ENCODE results near the gene SLC48A1. TPM values are rescaled to one million over a fixed set of nuclear protein-coding genes. Genes with fewer than 3 reads are reported as not detected.

SLC48A1 gene
- polyA plus RNA-seq, 1 of the 3 experiments (the other 2 are of a cell fraction), result 7.3 TPM

GRCh38 chr12:47732504-47732903 is 40.5 kb upstream of the SLC48A1 start:
- Histone ChIP-seq H3F3A (replicated peaks; ENCODE audit: insufficient read depth) (no peaks in the 10 kb centered on the region), H3K9ac (no peak overlapping the region), H3K9me3 (no peaks in the 10 kb centered on the region), H3K4me2 (no peak overlapping the region), H3K79me2 (ENCODE audit: insufficient read depth) (no peaks in the 10 kb centered on the region), H3K27me3 (ENCODE audit: insufficient read depth) (no peaks in the 10 kb centered on the region), H3K4me1 (ENCODE audit: control insufficient read depth in 1 of 2, insufficient read depth in 2 of 2, low read depth in 1 of 2, low read length in 1 of 2) (peaks cover 7 to 47% of the 10 kb centered on the region in 2 experiments; a peak in 2 of 4 replicates), H3K27ac (ENCODE audit: low read depth in 2 of 2, low read length in 1 of 2) (no peak overlapping the region), H2AFZ (ENCODE audit: low read depth) (no peak overlapping the region), H3K36me3 (replicated peaks in 1 of 2; ENCODE audit: control insufficient read depth in 1 of 2, insufficient read depth in 2 of 2, low read length in 1 of 2) (no peaks in the 10 kb centered on the region), H3K4me3 (ENCODE audit: low read depth in 2 of 2, low read length in 1 of 2) (no peak overlapping the region), H3K9me2 (no peaks in the 10 kb centered on the region), H4K20me1 (ENCODE audit: insufficient read depth) (no peaks in the 10 kb centered on the region)
- ChIA-PET POLR2A (no interaction called here), CTCF (interaction anchor here (1.2 to 43.0 kb wide), 6 partner anchors 10 to 106 kb away, joined by 3 to 1294 read pairs (median 211); partner anchors contain the start of genes RAPGEF3 and SLC48A1)
- TF ChIP-seq RXRA (IDR thresholded peaks at IDR 0.05; ENCODE audit: borderline replicate concordance, low read depth) (no peak), RFX5 (IDR thresholded peaks at IDR 0.05; ENCODE audit: low read length) (no peak), JUND (IDR thresholded peaks at IDR 0.05) (no peak), FOXM1 (IDR thresholded peaks at IDR 0.05; ENCODE audit: low read depth) (no peak), FOSL2 (IDR thresholded peaks at IDR 0.05; ENCODE audit: borderline replicate concordance, low read depth) (no peak), SIN3A (IDR thresholded peaks at IDR 0.05; ENCODE audit: borderline replicate concordance, low read depth, low read length) (no peak), POLR2AphosphoS5 (IDR thresholded peaks at IDR 0.05; ENCODE audit: low read depth, low read length) (no peak), GATA2 (CRISPR knock-in tag; IDR thresholded peaks at IDR 0.05) (no peak), EZH2phosphoT487 (IDR thresholded peaks at IDR 0.05; ENCODE audit: borderline replicate concordance, low read depth) (no peak), SMC3 (IDR thresholded peaks at IDR 0.05; ENCODE audit: low read depth, low read length) (no peak)
- TF ChIP-seq, protein P1, sequence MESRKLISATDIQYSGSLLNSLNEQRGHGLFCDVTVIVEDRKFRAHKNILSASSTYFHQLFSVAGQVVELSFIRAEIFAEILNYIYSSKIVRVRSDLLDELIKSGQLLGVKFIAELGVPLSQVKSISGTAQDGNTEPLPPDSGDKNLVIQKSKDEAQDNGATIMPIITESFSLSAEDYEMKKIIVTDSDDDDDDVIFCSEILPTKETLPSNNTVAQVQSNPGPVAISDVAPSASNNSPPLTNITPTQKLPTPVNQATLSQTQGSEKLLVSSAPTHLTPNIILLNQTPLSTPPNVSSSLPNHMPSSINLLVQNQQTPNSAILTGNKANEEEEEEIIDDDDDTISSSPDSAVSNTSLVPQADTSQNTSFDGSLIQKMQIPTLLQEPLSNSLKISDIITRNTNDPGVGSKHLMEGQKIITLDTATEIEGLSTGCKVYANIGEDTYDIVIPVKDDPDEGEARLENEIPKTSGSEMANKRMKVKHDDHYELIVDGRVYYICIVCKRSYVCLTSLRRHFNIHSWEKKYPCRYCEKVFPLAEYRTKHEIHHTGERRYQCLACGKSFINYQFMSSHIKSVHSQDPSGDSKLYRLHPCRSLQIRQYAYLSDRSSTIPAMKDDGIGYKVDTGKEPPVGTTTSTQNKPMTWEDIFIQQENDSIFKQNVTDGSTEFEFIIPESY (IDR thresholded peaks at IDR 0.05; ENCODE audit: borderline replicate concordance, low read depth), result no peak
- TF ChIP-seq, protein P2, sequence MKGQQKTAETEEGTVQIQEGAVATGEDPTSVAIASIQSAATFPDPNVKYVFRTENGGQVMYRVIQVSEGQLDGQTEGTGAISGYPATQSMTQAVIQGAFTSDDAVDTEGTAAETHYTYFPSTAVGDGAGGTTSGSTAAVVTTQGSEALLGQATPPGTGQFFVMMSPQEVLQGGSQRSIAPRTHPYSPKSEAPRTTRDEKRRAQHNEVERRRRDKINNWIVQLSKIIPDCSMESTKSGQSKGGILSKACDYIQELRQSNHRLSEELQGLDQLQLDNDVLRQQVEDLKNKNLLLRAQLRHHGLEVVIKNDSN (IDR thresholded peaks at IDR 0.05; ENCODE audit: borderline replicate concordance, low read depth), result no peak
- no peak for DNase-seq
- 79% methylated on average over 2 of the region's 2 CpGs for WGBS (ENCODE audit: low lambda C conversion rate)

DNA sequence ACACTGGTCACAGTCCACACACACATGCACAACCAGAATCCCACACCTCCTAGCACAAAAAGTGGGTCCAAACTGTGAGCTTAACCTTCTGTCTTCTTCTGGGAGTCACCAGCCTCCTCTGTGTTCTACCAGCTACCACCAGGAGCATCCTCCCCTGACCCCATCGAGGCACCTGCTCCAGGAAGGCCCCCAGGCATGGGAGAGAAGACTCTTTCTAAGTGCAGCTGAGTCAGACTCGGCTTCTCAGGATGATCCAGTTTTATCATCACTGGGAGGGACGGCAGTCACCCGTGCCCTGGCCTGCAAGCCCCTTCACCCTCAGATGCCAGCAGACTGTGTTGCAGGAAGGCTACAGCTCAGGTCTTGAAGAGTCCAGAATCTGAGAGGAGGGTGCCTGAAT is 39.9 kb upstream of the SLC48A1 start:
- POLR2A ChIA-PET, result no interaction called here
- TF ChIP-seq FOXJ3 (CRISPR knock-in tag; IDR thresholded peaks at IDR 0.05), result no peak
- no peak for TF ChIP-seq GABPA (IDR thresholded peaks at IDR 0.05; ENCODE audit: low read depth)
- TF ChIP-seq FOXM1 (IDR thresholded peaks at IDR 0.05; ENCODE audit: low read depth), result no peak
- no peak for TF ChIP-seq RCOR1 (IDR thresholded peaks at IDR 0.05; ENCODE audit: low read length)
- TF ChIP-seq RFX5 (IDR thresholded peaks at IDR 0.05; ENCODE audit: low read length), result no peak
- TF ChIP-seq TCF12 (IDR thresholded peaks at IDR 0.05), result no peak
- TF ChIP-seq, protein P3, sequence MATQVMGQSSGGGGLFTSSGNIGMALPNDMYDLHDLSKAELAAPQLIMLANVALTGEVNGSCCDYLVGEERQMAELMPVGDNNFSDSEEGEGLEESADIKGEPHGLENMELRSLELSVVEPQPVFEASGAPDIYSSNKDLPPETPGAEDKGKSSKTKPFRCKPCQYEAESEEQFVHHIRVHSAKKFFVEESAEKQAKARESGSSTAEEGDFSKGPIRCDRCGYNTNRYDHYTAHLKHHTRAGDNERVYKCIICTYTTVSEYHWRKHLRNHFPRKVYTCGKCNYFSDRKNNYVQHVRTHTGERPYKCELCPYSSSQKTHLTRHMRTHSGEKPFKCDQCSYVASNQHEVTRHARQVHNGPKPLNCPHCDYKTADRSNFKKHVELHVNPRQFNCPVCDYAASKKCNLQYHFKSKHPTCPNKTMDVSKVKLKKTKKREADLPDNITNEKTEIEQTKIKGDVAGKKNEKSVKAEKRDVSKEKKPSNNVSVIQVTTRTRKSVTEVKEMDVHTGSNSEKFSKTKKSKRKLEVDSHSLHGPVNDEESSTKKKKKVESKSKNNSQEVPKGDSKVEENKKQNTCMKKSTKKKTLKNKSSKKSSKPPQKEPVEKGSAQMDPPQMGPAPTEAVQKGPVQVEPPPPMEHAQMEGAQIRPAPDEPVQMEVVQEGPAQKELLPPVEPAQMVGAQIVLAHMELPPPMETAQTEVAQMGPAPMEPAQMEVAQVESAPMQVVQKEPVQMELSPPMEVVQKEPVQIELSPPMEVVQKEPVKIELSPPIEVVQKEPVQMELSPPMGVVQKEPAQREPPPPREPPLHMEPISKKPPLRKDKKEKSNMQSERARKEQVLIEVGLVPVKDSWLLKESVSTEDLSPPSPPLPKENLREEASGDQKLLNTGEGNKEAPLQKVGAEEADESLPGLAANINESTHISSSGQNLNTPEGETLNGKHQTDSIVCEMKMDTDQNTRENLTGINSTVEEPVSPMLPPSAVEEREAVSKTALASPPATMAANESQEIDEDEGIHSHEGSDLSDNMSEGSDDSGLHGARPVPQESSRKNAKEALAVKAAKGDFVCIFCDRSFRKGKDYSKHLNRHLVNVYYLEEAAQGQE (IDR thresholded peaks at IDR 0.05; ENCODE audit: low read depth, low read length), result no peak
- TF ChIP-seq YY1 (IDR thresholded peaks at IDR 0.05; ENCODE audit: low read depth), result no peak
- TF ChIP-seq MXI1 (IDR thresholded peaks at IDR 0.05; ENCODE audit: low read depth, low read length), result no peak
- TF ChIP-seq EZH2phosphoT487 (IDR thresholded peaks at IDR 0.05; ENCODE audit: borderline replicate concordance, low read depth), result no peak
- no peak for TF ChIP-seq EP300 (IDR thresholded peaks at IDR 0.05; ENCODE audit: borderline replicate concordance in 1 of 2, low read depth in 1 of 2, low read length in 1 of 2)
- H3F3A ChIP-seq (replicated peaks; ENCODE audit: insufficient read depth), result no peaks in the 10 kb centered on the region
- WGBS (ENCODE audit: low lambda C conversion rate), result 59% methylated on average over 3 of the region's 4 CpGs
- no peaks in the 10 kb centered on the region for H3K9me3 ChIP-seq
- no peak overlapping the region for H3K4me2 ChIP-seq
- no peaks in the 10 kb centered on the region for H3K79me2 ChIP-seq (ENCODE audit: insufficient read depth)
- no peaks in the 10 kb centered on the region for H4K20me1 ChIP-seq (ENCODE audit: insufficient read depth)
- no peak for DNase-seq
- H3K4me1 ChIP-seq (ENCODE audit: control insufficient read depth in 1 of 2, insufficient read depth in 2 of 2, low read depth in 1 of 2, low read length in 1 of 2), result peaks cover 7 to 54% of the 10 kb centered on the region in 2 experiments; a peak in 2 of 4 replicates
- CTCF ChIA-PET, result interaction anchor here (1.0 to 43.0 kb wide), 7 partner anchors 9 to 105 kb away, joined by 3 to 1294 read pairs (median 124); partner anchors contain the start of genes RAPGEF3 and SLC48A1
- no peaks in the 10 kb centered on the region for H3K27me3 ChIP-seq (ENCODE audit: insufficient read depth)
- H3K9ac ChIP-seq, result no peak overlapping the region
- no peaks in the 10 kb centered on the region for H3K9me2 ChIP-seq
- no peaks in the 10 kb centered on the region for H3K36me3 ChIP-seq (replicated peaks in 1 of 2; ENCODE audit: control insufficient read depth in 1 of 2, insufficient read depth in 2 of 2, low read length in 1 of 2)
- no peak overlapping the region for H3K27ac ChIP-seq (ENCODE audit: low read depth in 2 of 2, low read length in 1 of 2)
- H3K4me3 ChIP-seq (ENCODE audit: low read depth in 2 of 2, low read length in 1 of 2), result no peak overlapping the region
- no peak overlapping the region for H2AFZ ChIP-seq (ENCODE audit: low read depth)

Measured in SK-N-SH (cell line).